Activated CD4-positive, alpha-beta T cell treated with anti-CD3 and anti-CD28 coated beads, Interleukin-2, amount 50 U/mL, for 48 hours (primary cell): ENCODE results near the gene CLCN7.

ENCODE experiments used
- DNase-seq, 2 experiments: peaks; one replicate each; pipeline ENCODE4 v3.0.0-alpha.2; 2020

The CLCN7 gene

DNA sequence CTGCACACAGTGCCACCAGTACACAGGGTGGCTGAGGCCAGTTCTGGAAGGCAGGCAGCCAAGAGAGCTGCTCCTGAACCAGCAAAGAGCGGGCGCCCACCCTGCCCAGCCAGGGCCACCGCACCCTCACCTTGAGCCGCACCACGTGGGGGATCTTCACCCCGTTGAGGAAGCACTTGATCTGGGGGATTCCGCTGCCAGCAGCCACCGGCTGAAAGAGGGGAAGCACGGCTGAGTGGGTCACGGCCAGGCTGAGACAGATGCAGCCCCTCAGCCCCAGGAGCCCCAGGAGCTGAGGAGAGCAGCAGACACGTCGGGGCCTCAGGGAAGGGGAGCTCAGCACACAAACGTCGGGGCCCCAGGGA lies 15.9 kb downstream of the CLCN7 start:
- DNase-seq, result no peak

- peak; percentile 29 to 35 for DNase-seq
These were observed 16.4 kb downstream of the CLCN7 start for GRCh38 chr16:1458336-1458976.

- no peak for DNase-seq
These were observed 17.2 kb downstream of the CLCN7 start for GRCh38 chr16:1457489-1458245.

- DNase-seq, result no peak
These were observed 17.9 kb downstream of the CLCN7 start for GRCh38 chr16:1456951-1457350.

DNA sequence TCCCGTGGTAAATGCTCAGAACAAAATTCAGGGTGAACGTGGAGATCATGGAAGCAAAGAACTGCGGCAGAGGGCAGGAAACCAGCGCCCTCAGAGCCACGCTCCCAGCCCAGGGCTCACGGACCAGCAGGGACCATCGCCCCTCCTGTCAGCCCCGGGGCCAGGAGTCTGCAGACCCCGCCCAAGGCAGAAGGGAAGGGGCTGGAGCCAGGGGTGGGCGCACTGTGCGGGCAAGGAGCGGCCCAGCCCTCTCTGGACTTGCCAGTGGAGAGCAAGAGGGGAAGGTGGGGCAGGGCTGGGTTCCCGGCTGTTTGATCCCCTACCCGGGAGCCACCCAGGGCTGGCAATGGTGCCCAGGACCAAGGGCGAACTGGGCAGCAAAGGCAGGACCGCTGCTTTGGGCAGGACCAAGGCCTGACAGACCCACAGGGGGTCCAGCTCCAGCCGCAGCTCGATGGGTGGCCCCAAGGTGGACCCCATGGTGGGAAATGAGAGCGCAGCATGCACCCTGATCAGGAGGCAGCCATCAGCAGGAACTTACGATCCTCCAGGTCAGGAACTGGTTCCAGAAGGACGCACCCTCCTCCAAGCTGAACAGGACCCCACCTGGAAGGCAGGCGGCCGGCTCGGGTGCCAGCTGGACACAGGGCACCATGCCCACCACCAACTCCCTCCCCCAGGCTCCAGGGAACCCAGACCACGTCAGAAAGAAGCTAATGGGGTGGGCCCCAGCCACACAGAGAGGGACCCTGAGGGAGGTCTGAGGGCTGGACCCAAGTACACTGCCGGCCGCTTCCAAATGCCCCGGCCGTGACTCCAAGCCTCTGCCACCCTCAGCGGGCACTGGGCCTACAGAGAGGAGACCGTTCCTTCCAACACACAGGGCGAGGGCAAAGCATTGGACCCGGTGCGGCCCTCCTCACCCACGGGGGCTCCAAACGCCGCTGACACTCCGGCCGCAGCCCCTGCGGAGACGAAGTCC lies 19.3 kb downstream of the CLCN7 start:
- DNase-seq, result no peak

DNA sequence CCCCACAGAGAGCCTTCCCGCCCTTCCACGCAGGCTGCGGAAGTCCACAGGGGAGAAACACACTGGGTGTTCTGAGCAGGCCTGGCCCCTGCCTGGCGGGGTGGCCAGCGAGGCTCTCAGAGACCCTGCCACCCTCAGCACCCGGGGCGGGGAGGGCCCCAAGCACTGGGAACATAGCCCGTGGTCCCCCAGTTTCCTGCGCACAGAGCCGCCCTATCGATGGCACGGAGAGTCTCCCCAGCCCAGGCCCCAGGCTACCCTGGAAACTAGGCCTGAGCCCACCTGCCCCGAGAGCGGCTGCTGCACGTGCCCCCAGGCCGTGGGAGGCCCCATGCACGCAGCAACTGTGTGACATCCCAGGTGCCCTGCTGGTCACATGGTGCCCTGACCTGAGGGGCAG lies 20.3 kb downstream of the CLCN7 start:
- no peak for DNase-seq

- no peak for DNase-seq
These were observed 21.5 kb downstream of the CLCN7 start for GRCh38 chr16:1453316-1453715.

- no peak for DNase-seq
These were observed 22.3 kb downstream of the CLCN7 start for GRCh38 chr16:1452530-1452929.

DNA sequence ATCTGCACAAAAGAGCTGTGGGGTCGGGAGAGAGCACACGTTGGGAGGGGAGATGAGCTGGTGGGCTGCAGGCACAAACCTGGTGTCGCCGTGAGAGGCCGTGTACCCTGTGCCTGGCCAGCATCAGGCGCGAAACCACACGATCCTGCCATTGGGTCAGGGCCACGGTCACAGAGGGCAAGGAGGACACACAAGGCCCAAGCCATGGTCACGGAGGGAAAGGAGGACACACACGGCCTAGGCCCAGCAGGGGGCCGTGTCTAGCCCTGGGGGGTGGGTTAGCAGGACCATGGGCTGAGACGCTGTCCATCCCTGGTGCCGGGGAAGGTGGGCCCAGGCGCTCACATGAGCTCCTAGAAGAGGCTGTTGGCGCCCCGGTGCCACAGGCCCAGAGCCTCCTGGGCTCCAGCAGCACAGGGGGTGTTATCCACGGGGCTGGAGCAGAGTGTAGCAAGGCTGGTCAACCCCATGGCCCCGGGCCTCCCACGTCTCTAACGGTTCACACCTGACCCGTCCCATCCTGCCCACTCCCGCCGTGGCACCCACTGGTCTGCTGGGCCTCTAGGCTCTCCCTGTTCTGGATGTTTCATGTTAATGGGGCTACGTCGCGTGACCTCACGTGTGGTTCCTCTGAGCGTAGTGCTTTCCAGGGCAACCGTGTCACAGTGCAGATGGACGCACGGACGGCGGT lies 23.0 kb downstream of the CLCN7 start:
- DNase-seq, result no peak

- no peak for DNase-seq
These were observed 24.0 kb downstream of the CLCN7 start for GRCh38 chr16:1450841-1451240.

- no peak for DNase-seq
These were observed 24.6 kb downstream of the CLCN7 start for GRCh38 chr16:1450218-1450617.

- no peak for DNase-seq
These were observed 25.5 kb downstream of the CLCN7 start for GRCh38 chr16:1449201-1449788.

GRCh38 chr16:1448536-1449116 lies 26.2 kb downstream of the CLCN7 start:
- DNase-seq, result no peak

GRCh38 chr16:1447965-1448364 lies 26.9 kb downstream of the CLCN7 start:
- no peak for DNase-seq

DNA sequence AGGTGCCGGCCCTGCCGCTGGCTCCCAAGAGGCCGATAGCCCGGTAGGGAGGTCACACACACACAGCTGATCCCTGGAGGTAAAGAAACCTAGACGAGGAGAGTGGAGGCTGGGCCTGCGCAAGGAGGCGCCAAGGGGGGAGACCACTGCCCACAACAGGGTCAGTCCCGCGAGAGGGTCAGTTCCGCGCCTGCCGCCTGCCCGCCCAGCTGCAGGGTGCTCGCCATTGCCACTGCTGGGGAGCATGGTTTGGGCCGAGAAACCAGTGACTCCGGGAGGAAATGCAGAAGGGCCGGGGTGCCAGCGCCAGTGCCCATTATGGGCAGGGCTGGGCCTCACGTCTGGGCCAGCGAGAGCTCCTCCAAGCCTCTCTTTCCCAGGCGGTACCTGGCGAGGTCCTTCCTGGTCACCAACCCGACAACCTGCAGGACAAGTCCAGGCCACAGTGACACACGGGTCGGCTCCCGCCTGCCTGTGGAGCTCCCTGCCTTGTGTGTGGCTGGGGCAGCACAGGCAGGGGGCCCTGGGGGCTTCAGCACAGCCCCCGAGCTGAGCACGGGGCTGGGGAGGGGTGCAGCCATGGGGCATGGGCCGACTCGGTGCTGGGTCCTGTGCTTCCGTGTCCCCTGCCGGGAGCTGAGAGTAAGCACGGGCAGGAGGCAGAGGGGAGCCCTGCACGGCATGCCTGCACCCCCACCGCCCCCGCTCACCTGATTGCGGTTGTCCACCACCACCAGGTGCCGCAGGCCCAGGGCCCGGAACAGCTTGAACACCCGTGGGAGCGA lies 28.3 kb downstream of the CLCN7 start:
- DNase-seq, result no peak

DNA sequence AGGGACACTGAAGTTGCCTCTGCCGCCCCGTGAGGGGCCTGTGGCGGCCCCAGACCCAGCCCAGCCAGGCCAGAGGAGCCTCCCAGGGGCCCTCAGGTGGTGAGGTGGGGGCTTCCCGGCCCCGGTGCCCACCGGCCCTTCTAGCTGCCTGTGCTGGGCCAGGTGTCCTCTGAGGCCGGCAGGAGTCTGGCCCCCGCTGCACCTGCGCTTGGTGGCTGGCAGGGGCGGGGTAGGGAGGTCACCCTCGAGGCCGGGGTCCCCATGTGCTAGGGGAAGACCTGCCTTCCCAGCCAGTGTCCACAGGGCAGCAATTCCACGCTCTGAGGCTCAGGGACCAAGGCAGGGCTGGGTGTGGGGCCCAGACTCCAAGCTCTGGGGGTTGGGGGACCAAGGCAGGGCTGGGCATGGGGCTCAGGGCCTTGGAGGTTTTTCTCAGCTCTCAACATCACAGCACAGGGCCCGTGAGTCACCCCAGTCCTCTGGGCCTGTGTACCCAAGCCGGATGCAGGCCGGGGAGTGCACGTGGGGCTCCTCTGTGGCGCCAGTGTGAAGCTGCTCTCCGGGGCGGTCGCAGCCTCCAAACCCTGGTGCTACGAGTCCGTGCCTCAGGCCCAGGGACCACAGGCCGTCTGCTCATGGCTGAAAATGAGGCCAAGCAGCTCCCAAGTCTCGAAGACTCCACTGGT lies 29.2 kb downstream of the CLCN7 start:
- DNase-seq, result no peak

DNA sequence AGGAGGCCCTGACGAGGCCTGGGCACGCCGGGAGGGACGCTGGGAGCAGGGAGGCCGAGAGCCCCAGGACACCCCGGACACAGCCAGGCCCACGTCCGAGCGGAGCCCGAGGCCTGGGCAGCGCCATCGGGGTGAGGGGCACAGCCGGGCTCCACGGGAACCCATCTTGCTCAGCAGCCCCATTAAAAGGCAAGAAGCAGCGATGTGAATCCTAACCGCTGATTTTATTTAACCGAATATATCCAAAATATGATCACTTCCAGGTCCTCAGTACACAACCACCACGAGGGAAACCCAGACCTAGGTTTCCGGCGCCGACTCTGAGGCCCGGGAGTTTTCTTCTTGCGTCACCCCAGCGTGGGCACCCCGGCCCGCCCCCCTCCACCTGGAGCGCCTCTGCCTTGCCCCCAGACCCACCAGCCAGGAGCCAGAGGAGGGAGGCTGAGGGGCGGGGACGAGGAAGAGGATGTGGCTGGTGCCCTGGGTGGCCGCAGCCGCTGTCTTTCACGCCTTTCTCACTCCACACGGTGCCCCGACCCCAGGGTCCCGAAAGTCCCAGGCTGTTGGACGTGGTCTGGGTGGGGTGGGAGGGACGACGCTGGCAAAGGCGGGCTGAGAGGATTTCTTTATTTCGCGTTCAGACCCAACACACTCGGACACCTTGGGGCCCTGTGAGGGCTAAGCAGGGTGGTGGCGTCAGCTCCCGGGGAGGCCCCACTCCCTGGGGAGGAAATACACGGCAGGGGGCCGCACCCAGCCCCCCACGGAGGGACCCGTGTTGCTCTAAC lies 29.9 kb downstream of the CLCN7 start:
- DNase-seq, result no peak

GRCh38 chr16:1443980-1444729 lies 30.7 kb downstream of the CLCN7 start, which contains the start of gene CCDC154:
Gene CCDC154 (minus strand): TSS chr16:1444556. CDS start chr16:1444322, 234 bp downstream.
- DNase-seq, result no peak

DNA sequence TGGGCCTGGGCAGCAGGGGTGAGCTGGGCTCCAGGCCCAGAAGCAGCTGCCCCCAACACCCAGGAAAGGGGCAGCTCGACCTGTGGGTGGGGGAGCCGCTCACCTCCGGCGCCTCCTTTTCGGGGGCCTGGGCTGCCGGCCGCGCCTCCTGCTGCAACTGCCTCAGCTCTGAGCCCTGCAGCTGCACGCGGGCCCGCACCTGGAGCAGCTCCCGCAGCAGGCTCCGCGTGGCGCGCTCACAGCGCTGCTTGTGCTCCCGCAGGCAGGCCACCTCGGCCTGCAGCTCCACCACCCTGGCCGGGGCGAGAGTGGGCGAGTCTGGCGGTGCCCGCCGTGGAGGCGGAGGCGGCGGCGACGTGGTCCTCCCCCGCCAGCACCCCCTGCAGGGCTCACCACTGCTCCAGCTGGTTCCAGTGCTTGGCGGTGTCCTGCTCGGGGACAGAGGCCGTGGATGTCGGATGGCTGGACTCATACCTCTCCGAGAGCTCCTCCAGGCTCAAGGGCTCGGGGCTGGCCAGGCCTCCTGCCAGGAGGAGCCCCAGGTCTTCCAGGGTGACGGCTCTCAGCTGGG lies 31.3 kb downstream of the CLCN7 start:
- DNase-seq, result no peak
